ENCODE measurements around the gene SAP30.

DNA sequence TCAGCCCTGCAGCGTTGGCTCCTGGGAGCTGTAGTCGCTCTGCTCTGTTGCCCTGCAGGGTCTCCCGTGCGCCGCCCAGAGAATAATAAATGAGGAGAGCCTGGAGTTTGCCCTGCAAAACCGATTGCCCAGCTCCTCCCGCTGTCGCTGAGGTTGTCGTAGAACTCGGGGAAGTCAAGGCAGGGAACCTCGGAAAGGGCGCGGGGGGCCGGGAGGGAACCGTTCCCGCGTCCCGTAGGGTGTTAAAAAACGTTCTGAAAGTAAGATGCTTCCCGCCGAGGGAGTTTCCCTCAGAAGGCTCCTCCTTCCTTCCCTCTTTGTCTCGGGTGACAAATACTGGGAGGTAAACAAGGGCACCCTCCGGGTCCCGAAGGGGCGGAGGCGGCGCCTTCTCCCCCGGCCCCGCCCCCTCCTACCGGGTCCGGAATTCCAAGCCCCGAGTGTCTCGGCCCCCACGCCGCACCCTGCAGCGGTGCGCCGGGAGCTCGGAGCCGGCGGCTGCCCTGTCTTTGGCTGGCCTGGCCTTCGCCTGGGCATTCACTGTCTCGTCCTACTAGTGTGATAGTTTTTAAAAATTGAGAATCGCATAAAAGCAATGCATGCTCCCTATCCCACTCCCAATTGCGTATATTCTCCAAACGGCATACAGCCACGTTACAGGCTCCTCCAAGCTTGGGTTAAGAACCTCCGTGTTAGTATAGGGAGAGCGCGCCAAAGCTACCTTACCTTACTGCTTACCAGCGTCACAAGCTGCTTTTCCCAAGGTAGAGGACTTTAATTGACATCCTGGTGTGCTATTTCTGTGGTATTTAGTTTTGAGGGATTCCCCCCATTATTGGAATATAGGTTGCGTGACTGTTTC lies 35.6 kb upstream of the SAP30 start:
- TF ChIP-seq, protein P1, sequence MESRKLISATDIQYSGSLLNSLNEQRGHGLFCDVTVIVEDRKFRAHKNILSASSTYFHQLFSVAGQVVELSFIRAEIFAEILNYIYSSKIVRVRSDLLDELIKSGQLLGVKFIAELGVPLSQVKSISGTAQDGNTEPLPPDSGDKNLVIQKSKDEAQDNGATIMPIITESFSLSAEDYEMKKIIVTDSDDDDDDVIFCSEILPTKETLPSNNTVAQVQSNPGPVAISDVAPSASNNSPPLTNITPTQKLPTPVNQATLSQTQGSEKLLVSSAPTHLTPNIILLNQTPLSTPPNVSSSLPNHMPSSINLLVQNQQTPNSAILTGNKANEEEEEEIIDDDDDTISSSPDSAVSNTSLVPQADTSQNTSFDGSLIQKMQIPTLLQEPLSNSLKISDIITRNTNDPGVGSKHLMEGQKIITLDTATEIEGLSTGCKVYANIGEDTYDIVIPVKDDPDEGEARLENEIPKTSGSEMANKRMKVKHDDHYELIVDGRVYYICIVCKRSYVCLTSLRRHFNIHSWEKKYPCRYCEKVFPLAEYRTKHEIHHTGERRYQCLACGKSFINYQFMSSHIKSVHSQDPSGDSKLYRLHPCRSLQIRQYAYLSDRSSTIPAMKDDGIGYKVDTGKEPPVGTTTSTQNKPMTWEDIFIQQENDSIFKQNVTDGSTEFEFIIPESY (IDR thresholded peaks at IDR 0.05) = no peak
- TF ChIP-seq, protein P2, sequence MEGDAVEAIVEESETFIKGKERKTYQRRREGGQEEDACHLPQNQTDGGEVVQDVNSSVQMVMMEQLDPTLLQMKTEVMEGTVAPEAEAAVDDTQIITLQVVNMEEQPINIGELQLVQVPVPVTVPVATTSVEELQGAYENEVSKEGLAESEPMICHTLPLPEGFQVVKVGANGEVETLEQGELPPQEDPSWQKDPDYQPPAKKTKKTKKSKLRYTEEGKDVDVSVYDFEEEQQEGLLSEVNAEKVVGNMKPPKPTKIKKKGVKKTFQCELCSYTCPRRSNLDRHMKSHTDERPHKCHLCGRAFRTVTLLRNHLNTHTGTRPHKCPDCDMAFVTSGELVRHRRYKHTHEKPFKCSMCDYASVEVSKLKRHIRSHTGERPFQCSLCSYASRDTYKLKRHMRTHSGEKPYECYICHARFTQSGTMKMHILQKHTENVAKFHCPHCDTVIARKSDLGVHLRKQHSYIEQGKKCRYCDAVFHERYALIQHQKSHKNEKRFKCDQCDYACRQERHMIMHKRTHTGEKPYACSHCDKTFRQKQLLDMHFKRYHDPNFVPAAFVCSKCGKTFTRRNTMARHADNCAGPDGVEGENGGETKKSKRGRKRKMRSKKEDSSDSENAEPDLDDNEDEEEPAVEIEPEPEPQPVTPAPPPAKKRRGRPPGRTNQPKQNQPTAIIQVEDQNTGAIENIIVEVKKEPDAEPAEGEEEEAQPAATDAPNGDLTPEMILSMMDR (IDR thresholded peaks at IDR 0.05 in 2 of 3, conservative IDR thresholded peaks at IDR 0.05 in 1 of 3; ENCODE audit: control insufficient read depth in 2 of 3, extremely low read depth in 1 of 3, insufficient read depth in 1 of 3, low read depth in 3 of 3, low read length in 3 of 3) = no peak
- no peak for TF ChIP-seq CEBPB (IDR thresholded peaks at IDR 0.05; ENCODE audit: borderline replicate concordance in 1 of 2, low read depth in 2 of 2, low read length in 2 of 2)
- no peak for TF ChIP-seq ZNF274 (IDR thresholded peaks at IDR 0.05; ENCODE audit: insufficient read depth, insufficient read length)
- TF ChIP-seq, protein P3, sequence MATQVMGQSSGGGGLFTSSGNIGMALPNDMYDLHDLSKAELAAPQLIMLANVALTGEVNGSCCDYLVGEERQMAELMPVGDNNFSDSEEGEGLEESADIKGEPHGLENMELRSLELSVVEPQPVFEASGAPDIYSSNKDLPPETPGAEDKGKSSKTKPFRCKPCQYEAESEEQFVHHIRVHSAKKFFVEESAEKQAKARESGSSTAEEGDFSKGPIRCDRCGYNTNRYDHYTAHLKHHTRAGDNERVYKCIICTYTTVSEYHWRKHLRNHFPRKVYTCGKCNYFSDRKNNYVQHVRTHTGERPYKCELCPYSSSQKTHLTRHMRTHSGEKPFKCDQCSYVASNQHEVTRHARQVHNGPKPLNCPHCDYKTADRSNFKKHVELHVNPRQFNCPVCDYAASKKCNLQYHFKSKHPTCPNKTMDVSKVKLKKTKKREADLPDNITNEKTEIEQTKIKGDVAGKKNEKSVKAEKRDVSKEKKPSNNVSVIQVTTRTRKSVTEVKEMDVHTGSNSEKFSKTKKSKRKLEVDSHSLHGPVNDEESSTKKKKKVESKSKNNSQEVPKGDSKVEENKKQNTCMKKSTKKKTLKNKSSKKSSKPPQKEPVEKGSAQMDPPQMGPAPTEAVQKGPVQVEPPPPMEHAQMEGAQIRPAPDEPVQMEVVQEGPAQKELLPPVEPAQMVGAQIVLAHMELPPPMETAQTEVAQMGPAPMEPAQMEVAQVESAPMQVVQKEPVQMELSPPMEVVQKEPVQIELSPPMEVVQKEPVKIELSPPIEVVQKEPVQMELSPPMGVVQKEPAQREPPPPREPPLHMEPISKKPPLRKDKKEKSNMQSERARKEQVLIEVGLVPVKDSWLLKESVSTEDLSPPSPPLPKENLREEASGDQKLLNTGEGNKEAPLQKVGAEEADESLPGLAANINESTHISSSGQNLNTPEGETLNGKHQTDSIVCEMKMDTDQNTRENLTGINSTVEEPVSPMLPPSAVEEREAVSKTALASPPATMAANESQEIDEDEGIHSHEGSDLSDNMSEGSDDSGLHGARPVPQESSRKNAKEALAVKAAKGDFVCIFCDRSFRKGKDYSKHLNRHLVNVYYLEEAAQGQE (IDR thresholded peaks at IDR 0.05; ENCODE audit: low read depth, low read length) = no peak
- peak; percentile 3; the same call in 1 of the 2 replicates for TF ChIP-seq TAF1 (IDR thresholded peaks at IDR 0.05; ENCODE audit: borderline replicate concordance, low read depth, low read length)
- TF ChIP-seq NFYA (IDR thresholded peaks at IDR 0.05; ENCODE audit: borderline replicate concordance, low read depth, low read length) = no peak
- no peak for TF ChIP-seq SREBF2 (IDR thresholded peaks at IDR 0.05; ENCODE audit: low read length)
- TF ChIP-seq, protein P4, sequence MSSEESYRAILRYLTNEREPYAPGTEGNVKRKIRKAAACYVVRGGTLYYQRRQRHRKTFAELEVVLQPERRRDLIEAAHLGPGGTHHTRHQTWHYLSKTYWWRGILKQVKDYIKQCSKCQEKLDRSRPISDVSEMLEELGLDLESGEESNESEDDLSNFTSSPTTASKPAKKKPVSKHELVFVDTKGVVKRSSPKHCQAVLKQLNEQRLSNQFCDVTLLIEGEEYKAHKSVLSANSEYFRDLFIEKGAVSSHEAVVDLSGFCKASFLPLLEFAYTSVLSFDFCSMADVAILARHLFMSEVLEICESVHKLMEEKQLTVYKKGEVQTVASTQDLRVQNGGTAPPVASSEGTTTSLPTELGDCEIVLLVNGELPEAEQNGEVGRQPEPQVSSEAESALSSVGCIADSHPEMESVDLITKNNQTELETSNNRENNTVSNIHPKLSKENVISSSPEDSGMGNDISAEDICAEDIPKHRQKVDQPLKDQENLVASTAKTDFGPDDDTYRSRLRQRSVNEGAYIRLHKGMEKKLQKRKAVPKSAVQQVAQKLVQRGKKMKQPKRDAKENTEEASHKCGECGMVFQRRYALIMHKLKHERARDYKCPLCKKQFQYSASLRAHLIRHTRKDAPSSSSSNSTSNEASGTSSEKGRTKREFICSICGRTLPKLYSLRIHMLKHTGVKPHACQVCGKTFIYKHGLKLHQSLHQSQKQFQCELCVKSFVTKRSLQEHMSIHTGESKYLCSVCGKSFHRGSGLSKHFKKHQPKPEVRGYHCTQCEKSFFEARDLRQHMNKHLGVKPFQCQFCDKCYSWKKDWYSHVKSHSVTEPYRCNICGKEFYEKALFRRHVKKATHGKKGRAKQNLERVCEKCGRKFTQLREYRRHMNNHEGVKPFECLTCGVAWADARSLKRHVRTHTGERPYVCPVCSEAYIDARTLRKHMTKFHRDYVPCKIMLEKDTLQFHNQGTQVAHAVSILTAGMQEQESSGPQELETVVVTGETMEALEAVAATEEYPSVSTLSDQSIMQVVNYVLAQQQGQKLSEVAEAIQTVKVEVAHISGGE (CRISPR knock-in tag; IDR thresholded peaks at IDR 0.05) = no peak
- TF ChIP-seq PAX8 (IDR thresholded peaks at IDR 0.05) = no peak
- TF ChIP-seq MYC (IDR thresholded peaks at IDR 0.05; ENCODE audit: insufficient read depth, insufficient read length, insufficient replicate concordance, low read length, severe bottlenecking) = no peak
- TF ChIP-seq RFX5 (IDR thresholded peaks at IDR 0.05; ENCODE audit: low read depth, low read length) = no peak
- TF ChIP-seq, protein P5, sequence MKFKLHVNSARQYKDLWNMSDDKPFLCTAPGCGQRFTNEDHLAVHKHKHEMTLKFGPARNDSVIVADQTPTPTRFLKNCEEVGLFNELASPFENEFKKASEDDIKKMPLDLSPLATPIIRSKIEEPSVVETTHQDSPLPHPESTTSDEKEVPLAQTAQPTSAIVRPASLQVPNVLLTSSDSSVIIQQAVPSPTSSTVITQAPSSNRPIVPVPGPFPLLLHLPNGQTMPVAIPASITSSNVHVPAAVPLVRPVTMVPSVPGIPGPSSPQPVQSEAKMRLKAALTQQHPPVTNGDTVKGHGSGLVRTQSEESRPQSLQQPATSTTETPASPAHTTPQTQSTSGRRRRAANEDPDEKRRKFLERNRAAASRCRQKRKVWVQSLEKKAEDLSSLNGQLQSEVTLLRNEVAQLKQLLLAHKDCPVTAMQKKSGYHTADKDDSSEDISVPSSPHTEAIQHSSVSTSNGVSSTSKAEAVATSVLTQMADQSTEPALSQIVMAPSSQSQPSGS (IDR thresholded peaks at IDR 0.05; ENCODE audit: low read length) = no peak
- no peak for TF ChIP-seq ASH2L (IDR thresholded peaks at IDR 0.05; ENCODE audit: borderline replicate concordance, low read depth)
